Measurements from ENCODE around the gene U2AF2. TPM values are rescaled to one million over a fixed set of nuclear protein-coding genes. Genes with fewer than 3 reads are reported as not detected.

The U2AF2 gene
- total and polyA plus RNA-seq, 9 of the 15 experiments (the other 6 are each of a cell fraction or from before 2014, with no cell fraction given) = 3.0 to 331 (median 157) TPM

GRCh38 chr19:55643887-55644176 lies 11.0 kb upstream of the U2AF2 start (continued):
- TF ChIP-seq PRDM10 (IDR thresholded peaks at IDR 0.05; ENCODE audit: partially characterized antibody) = no peak

- H3K79me2 ChIP-seq (ENCODE audit: control insufficient read depth, insufficient read depth, low read length) = peaks cover 79% of the 10 kb centered on the region
- peak; percentile 25; the same call in 1 of the 2 replicates for TF ChIP-seq POLR2A (conservative IDR thresholded peaks at IDR 0.05)
- peak; percentile 9 for TF ChIP-seq HNRNPLL (IDR thresholded peaks at IDR 0.05; ENCODE audit: low read depth, low read length, poor library complexity, severe bottlenecking)
- TF ChIP-seq RBFOX2 (IDR thresholded peaks at IDR 0.05; ENCODE audit: low read depth, low read length) = peak; percentile 31; the same call in 1 of the 2 replicates
- TF ChIP-seq TCF3 (CRISPR knock-in tag; IDR thresholded peaks at IDR 0.05) = no peak
- TF ChIP-seq MYNN (IDR thresholded peaks at IDR 0.05) = no peak
- no peak for TF ChIP-seq MYNN (CRISPR knock-in tag; IDR thresholded peaks at IDR 0.05)
- TF ChIP-seq TFAP4 (CRISPR knock-in tag; IDR thresholded peaks at IDR 0.05; ENCODE audit: borderline replicate concordance) = peak; percentile 7; the same call in 1 of the 2 replicates
- TF ChIP-seq CC2D1A (IDR thresholded peaks at IDR 0.05) = no peak
- TF ChIP-seq RBM39 (optimal IDR thresholded peaks at IDR 0.05; ENCODE audit: low read depth, low read length) = peak; percentile 70
- no peak for TF ChIP-seq GTF2F1 (IDR thresholded peaks at IDR 0.05; ENCODE audit: low read depth, low read length)
- no peak for TF ChIP-seq SMARCA5 (IDR thresholded peaks at IDR 0.05)
- ATAC-seq = no peak
- H3K4me1 ChIP-seq (replicated peaks in 1 of 2; ENCODE audit: control insufficient read depth in 2 of 2, insufficient read depth in 2 of 2, low read length in 2 of 2) = peaks cover 45 to 78% of the 10 kb centered on the region in 2 experiments
- ChIA-PET POLR2A (no interaction called here), CTCF (ENCODE audit: low intra/inter-chr PET ratio) (interaction anchor here (1.0 kb wide), 1 partner anchor 10 kb away, joined by 3 read pairs; no protein-coding TSS in a partner anchor)
- H3K36me3 ChIP-seq (ENCODE audit: control insufficient read depth, insufficient read depth, low read length) = peaks cover 26% of the 10 kb centered on the region; the same call in 2 of the 3 replicates
- H3K9ac ChIP-seq (ENCODE audit: insufficient read depth in 1 of 2, low read depth in 2 of 2, low read length in 2 of 2) = peak overlapping the region; percentile 88 to 98
- no peak overlapping the region for H2AFZ ChIP-seq (ENCODE audit: low read depth, low read length)
- no peaks in the 10 kb centered on the region for H4K20me1 ChIP-seq (replicated peaks; ENCODE audit: control insufficient read depth, insufficient read depth, low read length)
- H3K9me1 ChIP-seq (ENCODE audit: control insufficient read depth, insufficient read depth, low read length) = no peaks in the 10 kb centered on the region
- H3K9me3 ChIP-seq (replicated peaks; ENCODE audit: control insufficient read depth, insufficient read depth, low read depth, low read length) = no peaks in the 10 kb centered on the region
- no peak for FAIRE-seq
- BruUV-seq (replicated peaks) = no TSS peak
- H3K27me3 ChIP-seq (ENCODE audit: control insufficient read depth in 2 of 2, insufficient read depth in 2 of 2, low read length in 2 of 2) = no peaks in the 10 kb centered on the region
- no peak for DNase-seq (ENCODE audit: extremely low read depth in 1 of 4, low spot score in 3 of 4)
- WGBS (ENCODE audit: insufficient coverage, low coverage, missing lambda C conversion rate) = 33% methylated on average over 12 of the region's 12 CpGs
- peak overlapping the region; percentile 74 for H3K27ac ChIP-seq (ENCODE audit: extremely low read depth, low read depth, low read length)
- intact Hi-C loops (cut with micrococcal nuclease) = no loop called here
- peak overlapping the region; percentile 90 for H3K4me2 ChIP-seq (ENCODE audit: insufficient read depth, low read length)
- H3K4me3 ChIP-seq = peak overlapping the region; percentile 94
- in situ Hi-C loops (cut with MboI) = loop anchor here (25.0 kb wide), 2 partner anchors 507 to 668 kb away; partner anchors contain the start of genes TNNT1 and ZSCAN5A
Observed at GRCh38 chr19:55644191-55644833, 10.5 kb upstream of the U2AF2 start.

All from K562 (cell line).